Tibial nerve (tissue), 4 donors: Measurements from ENCODE around the gene GIMAP4. TPM values are rescaled to one million over a fixed set of nuclear protein-coding genes. Genes with fewer than 3 reads are reported as not detected.
"Not testable (repeated sequence)": the region's sequence is repeated elsewhere in the genome, so short reads cannot be mapped to it uniquely, and the experiment has no call there.

Experiments used
- DNase-seq, 2 donors: peaks; one replicate each; pipeline ENCODE4 v3.0.0-alpha.2; 2019; ENCODE audit warnings: low spot score in 2 of 2
- H3K27ac ChIP-seq, 4 donors: fragments of 200-600 bp; sonication (generic) in 3 of 4; one replicate each; pipeline ENCODE4 v1.5.1; 2017 to 2019; ENCODE audit warnings: mild to moderate bottlenecking in 1 of 4
- H3K27me3 ChIP-seq, 2 donors: fragments of 200-600 bp; sonication (generic) in 1 of 2; one replicate each; pipeline versions ENCODE4 v1.5.1 to v1.6.0; 2017 to 2019
- H3K36me3 ChIP-seq, 3 donors: fragments of 200-600 bp; sonication (generic); one replicate each; pipeline ENCODE4 v1.5.1; 2018 to 2019
- H3K4me1 ChIP-seq, 4 donors: fragments of 200-600 bp; sonication (generic) in 3 of 4; one replicate each; pipeline ENCODE4 v1.5.1; 2017 to 2019
- H3K4me3 ChIP-seq, 4 donors: fragments of 200-600 bp; sonication (generic) in 3 of 4; one replicate each; pipeline ENCODE4 v1.5.1; 2017 to 2019; ENCODE audit warnings: mild to moderate bottlenecking in 1 of 4, moderate library complexity in 1 of 4
- H3K9me3 ChIP-seq, 4 donors: fragments of 200-600 bp; sonication (generic) in 3 of 4; one replicate each; pipeline ENCODE4 v1.5.1; 2017 to 2019
- EP300 ChIP-seq, 2 donors: sonication (generic); formaldehyde crosslinking; IDR thresholded peaks; one replicate each; pipeline ENCODE4 v1.6.1; 2017; ENCODE audit warnings: antibody characterized with exemption in 2 of 2, mild to moderate bottlenecking in 1 of 2
- POLR2A ChIP-seq, 2 donors: fragments of 450-650 bp; IDR thresholded peaks; one replicate each; pipeline ENCODE4 v1.6.1; 2017; ENCODE audit warnings: antibody characterized with exemption in 2 of 2, mild to moderate bottlenecking in 2 of 2, moderate library complexity in 2 of 2
- WGBS, 2 donors: methylation state at CpG; one replicate each; pipeline ENCODE4 v1.1.5; 2018; 5-methylcytosine and 5-hydroxymethylcytosine counted together
- total RNA-seq, 4 donors: library from RNA; depleted of rRNA; stranded (reverse); fragments of >200 nt; gene quantifications; one replicate each; pipeline ENCODE4 v1.1.0, GENCODE V29; 2016
- TF ChIP-seq, protein P1 (sequence below), 5 experiments: fragments of 200-600 bp in 3 of 5; fragments of 450-650 bp in 2 of 5; sonication (generic) in 3 of 5; IDR thresholded peaks; one replicate each; pipeline ENCODE4 v1.5.1; 2016 to 2019; ENCODE audit warnings: antibody characterized with exemption in 5 of 5, mild to moderate bottlenecking in 3 of 5, moderate library complexity in 2 of 5

Gene GIMAP4
- total RNA-seq, 4 donors from 2014 or later = 19.5 to 44.1 (median 31.8) TPM

DNA sequence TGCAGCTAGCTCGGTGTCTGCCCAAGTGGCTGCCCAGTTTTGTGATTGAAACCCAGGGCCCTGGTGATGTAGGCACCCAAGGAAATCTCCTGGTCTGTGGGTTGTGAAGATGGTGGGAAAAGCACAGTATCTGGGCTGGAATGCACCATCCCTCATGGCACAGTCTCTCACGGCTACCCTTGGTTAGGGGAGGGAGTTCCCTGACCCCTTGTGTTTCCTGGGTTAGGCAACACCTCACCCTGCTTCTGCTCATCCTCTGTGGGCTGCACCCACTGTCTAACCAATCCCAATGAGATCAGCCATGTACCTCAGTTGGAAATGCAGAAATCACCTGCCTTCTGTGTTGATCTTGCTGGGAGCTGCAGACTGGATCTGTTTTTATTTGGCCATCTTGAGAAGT is 27.6 kb downstream of the GIMAP4 start:
- DNase-seq = no peak
- peaks cover 0 to 39% (median 2%) of the 10 kb centered on the region in 4 donors for H3K9me3 ChIP-seq
- H3K4me3 ChIP-seq = no peak overlapping the region
- no peaks in the 10 kb centered on the region for H3K27me3 ChIP-seq
- no peaks in the 10 kb centered on the region for H3K4me1 ChIP-seq
- no peak overlapping the region for H3K27ac ChIP-seq
- H3K36me3 ChIP-seq = no peaks in the 10 kb centered on the region
- 70 to 90% methylated on average over 2 of the region's 2 CpGs for WGBS, 2 donors
- TF ChIP-seq, protein P1, sequence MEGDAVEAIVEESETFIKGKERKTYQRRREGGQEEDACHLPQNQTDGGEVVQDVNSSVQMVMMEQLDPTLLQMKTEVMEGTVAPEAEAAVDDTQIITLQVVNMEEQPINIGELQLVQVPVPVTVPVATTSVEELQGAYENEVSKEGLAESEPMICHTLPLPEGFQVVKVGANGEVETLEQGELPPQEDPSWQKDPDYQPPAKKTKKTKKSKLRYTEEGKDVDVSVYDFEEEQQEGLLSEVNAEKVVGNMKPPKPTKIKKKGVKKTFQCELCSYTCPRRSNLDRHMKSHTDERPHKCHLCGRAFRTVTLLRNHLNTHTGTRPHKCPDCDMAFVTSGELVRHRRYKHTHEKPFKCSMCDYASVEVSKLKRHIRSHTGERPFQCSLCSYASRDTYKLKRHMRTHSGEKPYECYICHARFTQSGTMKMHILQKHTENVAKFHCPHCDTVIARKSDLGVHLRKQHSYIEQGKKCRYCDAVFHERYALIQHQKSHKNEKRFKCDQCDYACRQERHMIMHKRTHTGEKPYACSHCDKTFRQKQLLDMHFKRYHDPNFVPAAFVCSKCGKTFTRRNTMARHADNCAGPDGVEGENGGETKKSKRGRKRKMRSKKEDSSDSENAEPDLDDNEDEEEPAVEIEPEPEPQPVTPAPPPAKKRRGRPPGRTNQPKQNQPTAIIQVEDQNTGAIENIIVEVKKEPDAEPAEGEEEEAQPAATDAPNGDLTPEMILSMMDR (IDR thresholded peaks at IDR 0.05) = no peak
- TF ChIP-seq POLR2A (IDR thresholded peaks at IDR 0.05) = no peak

DNA sequence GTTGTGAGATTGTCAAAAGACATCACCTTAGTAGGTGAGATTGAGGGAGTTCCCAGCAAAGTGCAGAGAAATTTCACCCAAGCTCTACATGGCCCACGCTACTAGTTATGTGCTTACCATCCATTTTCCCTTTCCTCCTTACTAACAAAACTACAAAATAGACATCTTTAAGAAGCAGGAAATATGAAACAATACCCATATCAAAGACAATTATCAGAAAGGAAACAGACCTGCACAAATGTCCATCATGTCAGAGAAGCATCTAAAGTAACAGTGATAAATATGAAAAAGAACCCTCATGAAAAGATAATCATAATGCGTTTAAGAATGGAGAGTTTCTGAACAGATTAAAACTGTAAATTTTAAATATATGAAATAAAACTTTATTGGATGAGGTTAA is 28.2 kb downstream of the GIMAP4 start:
- WGBS, 2 donors = 34 to 37% methylated on average over 2 of the region's 2 CpGs

DNA sequence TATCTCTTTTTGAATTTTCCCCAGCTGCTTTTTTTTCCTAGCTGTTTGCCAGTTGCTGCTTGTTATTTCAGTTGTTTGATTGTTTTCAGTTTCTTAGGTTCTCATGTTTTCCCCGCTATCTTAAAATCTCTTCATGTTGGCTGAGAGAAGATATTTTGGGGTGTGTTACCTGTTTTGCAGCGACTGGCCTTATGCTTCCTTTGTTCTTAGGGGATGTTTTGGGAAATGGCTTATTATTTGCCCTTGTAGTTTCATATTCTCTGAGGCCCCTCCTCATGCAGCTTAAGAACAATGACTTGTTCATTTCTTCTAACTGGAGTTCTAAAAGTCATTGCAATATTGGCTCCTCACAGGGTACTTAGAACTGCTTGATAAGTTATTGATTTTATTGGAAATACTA is 36.4 kb downstream of the GIMAP4 start:
- not testable (repeated sequence) for H3K9me3 ChIP-seq, H3K27ac ChIP-seq

More for the DNA sequence above, 28.2 kb downstream of the GIMAP4 start:
- Histone ChIP-seq H3K27ac (no peak overlapping the region), H3K4me3 (no peak overlapping the region), H3K36me3 (no peaks in the 10 kb centered on the region), H3K4me1 (no peaks in the 10 kb centered on the region), H3K9me3 (peaks cover 0 to 39% (median 2%) of the 10 kb centered on the region in 4 donors), H3K27me3 (no peaks in the 10 kb centered on the region)
- no peak for DNase-seq
- TF ChIP-seq, protein P1 (IDR thresholded peaks at IDR 0.05) = no peak
- no peak for TF ChIP-seq EP300 (IDR thresholded peaks at IDR 0.05)
- no peak for TF ChIP-seq POLR2A (IDR thresholded peaks at IDR 0.05)

DNA sequence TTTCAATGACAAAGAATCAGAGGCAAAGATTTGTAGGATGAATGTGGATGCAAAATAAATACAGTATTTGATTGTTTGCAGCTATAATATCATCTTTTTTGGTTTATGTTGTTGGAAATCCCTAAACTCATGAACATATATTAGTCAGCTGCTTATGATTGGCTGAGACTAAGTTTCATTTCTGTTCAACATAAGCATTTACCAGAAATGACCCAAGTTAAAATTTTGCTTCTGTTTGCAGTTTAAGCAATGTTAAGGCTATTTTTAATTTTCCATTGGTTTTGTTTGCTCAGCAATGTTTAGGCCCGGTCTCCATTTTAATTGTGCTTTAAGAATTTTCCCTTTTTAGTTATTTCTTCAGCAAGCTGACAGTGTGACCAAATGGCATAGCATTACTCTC is 43.0 kb downstream of the GIMAP4 start:
- TF ChIP-seq, protein P1 (IDR thresholded peaks at IDR 0.05) = no peak
- TF ChIP-seq POLR2A (IDR thresholded peaks at IDR 0.05) = no peak
- no peak for TF ChIP-seq EP300 (IDR thresholded peaks at IDR 0.05)
- Histone ChIP-seq H3K9me3 (no peaks in the 10 kb centered on the region), H3K27ac (no peak overlapping the region), H3K36me3 (no peaks in the 10 kb centered on the region), H3K4me1 (no peaks in the 10 kb centered on the region), H3K4me3 (no peak overlapping the region), H3K27me3 (no peaks in the 10 kb centered on the region)
- no peak for DNase-seq
- 67 to 69% methylated on average over 1 of the region's 1 CpG for WGBS, 2 donors

More for the DNA sequence above, 36.4 kb downstream of the GIMAP4 start:
- not testable (repeated sequence) for DNase-seq, H3K4me1 ChIP-seq, H3K36me3 ChIP-seq, H3K27me3 ChIP-seq, H3K4me3 ChIP-seq
- 66 to 71% methylated on average over 2 of the region's 2 CpGs for WGBS, 2 donors

DNA sequence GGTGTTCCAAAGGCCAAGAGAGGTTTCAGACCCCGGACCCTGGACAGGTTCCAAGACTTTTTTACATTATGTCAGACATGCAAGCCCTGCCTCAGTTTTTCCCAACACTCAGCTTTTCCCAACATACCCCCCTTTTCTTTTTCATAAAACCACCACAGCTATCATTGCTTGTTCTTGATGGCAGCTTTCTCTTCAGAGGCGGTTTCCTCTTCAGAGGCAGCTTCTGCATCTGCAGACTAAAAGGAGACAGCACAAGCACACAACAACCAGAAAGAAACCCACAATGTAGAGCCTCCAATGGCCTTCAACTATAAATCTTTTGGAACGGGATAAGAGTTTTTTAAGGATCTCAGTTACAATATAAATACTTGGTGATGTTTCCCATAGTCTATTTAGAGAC is 45.7 kb downstream of the GIMAP4 start:
- Histone ChIP-seq H3K9me3 (no peaks in the 10 kb centered on the region), H3K4me1 (no peaks in the 10 kb centered on the region), H3K4me3 (no peak overlapping the region), H3K36me3 (no peaks in the 10 kb centered on the region), H3K27me3 (no peaks in the 10 kb centered on the region), H3K27ac (no peak overlapping the region)
- DNase-seq = no peak
- WGBS, 2 donors = 79 to 80% methylated on average over 3 of the region's 3 CpGs
- TF ChIP-seq, protein P1 (IDR thresholded peaks at IDR 0.05) = no peak
- TF ChIP-seq POLR2A (IDR thresholded peaks at IDR 0.05) (no peak), EP300 (IDR thresholded peaks at IDR 0.05) (no peak)

DNA sequence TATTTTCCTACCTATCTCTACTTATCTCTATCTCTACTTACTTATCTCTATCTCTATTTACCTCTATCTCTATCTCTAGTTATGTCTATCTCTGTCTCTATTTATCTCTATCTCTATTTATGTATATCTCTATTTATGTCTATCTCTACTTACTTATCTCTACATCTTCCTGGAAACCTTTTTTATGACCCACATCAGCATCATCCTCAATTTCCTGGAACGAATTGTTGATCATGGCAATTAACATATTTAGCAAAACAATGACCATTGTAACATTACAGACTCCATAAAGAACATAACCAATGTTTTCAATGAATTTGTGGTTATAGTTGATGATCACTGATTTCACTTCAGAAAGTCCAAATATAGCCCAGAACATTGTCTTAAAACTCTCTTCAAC is 46.7 kb downstream of the GIMAP4 start:
- DNase-seq = no peak

DNA sequence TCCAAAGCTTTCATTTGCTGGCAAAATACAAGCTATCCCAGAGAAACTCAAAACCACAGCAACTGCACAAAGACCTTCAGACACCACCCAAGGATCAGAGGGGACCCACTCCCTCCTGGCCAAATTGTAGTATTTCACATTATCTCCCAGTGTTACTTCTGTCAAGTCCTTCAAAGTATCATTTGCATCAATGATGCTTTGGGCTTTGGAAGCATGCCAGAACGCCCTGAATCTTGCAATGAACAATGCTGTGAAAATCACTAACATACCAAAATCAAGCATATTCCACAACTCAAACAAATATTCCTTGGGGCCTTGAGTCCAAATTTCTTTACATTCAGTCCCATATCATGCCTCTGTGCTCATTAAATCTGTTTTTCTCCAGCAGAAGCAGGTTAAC is 47.2 kb downstream of the GIMAP4 start:
- not testable (repeated sequence) for H3K4me3 ChIP-seq, H3K27ac ChIP-seq, DNase-seq, H3K36me3 ChIP-seq, H3K27me3 ChIP-seq, H3K9me3 ChIP-seq, H3K4me1 ChIP-seq
- 64 to 80% methylated on average over 1 of the region's 1 CpG for WGBS, 2 donors

More for the DNA sequence above, 46.7 kb downstream of the GIMAP4 start:
- H3K9me3 ChIP-seq = no peaks in the 10 kb centered on the region
- no peak overlapping the region for H3K27ac ChIP-seq
- H3K4me1 ChIP-seq = no peaks in the 10 kb centered on the region
- H3K36me3 ChIP-seq = no peaks in the 10 kb centered on the region
- H3K4me3 ChIP-seq = no peak overlapping the region
- H3K27me3 ChIP-seq = no peaks in the 10 kb centered on the region
- 63 to 66% methylated on average over 1 of the region's 1 CpG for WGBS, 2 donors
- TF ChIP-seq EP300 (IDR thresholded peaks at IDR 0.05) (no peak), POLR2A (IDR thresholded peaks at IDR 0.05) (no peak)
- TF ChIP-seq, protein P1 (IDR thresholded peaks at IDR 0.05) = no peak

DNA sequence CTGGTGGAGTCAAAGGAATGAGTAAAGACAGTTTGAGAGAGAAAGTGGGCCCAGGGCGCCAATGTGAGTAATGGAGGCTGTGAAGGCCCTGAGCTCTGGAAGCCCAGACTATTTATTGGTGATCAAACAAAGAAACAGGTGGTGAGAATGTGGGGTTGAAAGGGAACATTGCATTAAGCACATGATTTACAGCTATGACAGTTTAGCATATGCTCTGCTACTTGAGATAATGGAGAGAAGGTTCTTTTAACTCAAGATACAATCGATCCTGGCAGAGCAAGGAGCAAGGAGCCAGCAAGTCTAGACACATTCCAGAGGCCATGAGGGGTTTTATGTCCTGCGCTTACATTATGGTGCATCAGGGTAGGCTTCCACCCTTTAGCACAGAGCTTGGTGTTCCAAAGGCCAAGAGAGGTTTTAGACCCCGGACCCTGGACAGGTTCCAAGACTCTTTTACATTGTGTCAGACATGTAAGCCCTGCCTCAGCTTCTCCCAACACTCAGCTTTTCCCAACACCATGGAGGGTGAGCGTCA is 48.1 kb downstream of the GIMAP4 start:
- not testable (repeated sequence) for DNase-seq, H3K27me3 ChIP-seq, H3K27ac ChIP-seq, H3K4me1 ChIP-seq, H3K4me3 ChIP-seq, H3K9me3 ChIP-seq, H3K36me3 ChIP-seq
- 77 to 82% methylated on average over 5 of the region's 5 CpGs for WGBS, 2 donors
